ENCODE data around the gene MYH16.
"Not testable (repeated sequence)": the region's sequence is repeated elsewhere in the genome, so short reads cannot be mapped to it uniquely, and the experiment has no call there.

Gene MYH16

GRCh38 chr7:99258501-99258900 is 14.1 kb upstream of the MYH16 start:
- no peak for DNase-seq (ENCODE audit: low read depth in 2 of 2)

DNA sequence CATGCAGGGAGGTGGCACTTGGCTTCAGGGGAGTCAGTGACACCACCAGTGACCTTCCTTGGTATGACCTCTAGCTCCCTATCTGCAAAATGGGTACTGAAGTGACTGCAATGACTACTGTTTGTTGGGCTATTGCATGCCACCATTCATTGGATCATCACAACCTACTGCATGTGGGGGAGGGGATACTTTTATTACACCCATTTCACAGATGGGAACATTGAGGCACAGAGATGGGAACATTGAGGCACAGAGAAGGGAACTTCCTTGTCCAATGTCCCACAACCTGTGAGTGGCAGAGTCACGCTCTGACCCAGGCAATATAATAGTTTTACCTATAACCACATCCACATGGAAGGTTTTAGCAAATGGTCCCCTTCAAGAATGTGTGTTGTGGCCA is 12.2 kb upstream of the MYH16 start:
- no peak for DNase-seq (ENCODE audit: low read depth in 2 of 2)

- DNase-seq (ENCODE audit: low read depth in 2 of 2), result no peak
Observed at GRCh38 chr7:99261646-99262045, 11.0 kb upstream of the MYH16 start.

GRCh38 chr7:99265848-99266480 is 6.7 kb upstream of the MYH16 start:
- no peak for DNase-seq (ENCODE audit: low read depth in 2 of 2)

DNA sequence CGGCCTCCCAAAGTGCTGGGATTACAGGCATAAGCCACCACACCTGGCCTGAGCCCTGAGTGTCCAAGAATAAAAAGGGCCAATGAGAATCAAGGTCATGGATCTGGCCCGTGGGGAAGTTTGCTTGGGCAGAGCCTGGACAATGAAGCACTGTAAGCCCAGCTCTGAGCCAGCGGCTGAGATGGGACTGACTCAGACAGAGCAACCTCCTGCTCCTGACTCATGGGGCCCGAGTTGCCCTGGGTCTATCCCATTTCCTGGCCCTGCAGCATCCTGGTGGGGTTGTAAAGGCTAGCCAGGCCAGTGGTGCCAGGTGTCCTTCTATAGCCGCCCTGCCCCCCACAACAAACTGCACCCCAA is 5.2 kb upstream of the MYH16 start:
- DNase-seq (ENCODE audit: low read depth in 2 of 2), result no peak

DNA sequence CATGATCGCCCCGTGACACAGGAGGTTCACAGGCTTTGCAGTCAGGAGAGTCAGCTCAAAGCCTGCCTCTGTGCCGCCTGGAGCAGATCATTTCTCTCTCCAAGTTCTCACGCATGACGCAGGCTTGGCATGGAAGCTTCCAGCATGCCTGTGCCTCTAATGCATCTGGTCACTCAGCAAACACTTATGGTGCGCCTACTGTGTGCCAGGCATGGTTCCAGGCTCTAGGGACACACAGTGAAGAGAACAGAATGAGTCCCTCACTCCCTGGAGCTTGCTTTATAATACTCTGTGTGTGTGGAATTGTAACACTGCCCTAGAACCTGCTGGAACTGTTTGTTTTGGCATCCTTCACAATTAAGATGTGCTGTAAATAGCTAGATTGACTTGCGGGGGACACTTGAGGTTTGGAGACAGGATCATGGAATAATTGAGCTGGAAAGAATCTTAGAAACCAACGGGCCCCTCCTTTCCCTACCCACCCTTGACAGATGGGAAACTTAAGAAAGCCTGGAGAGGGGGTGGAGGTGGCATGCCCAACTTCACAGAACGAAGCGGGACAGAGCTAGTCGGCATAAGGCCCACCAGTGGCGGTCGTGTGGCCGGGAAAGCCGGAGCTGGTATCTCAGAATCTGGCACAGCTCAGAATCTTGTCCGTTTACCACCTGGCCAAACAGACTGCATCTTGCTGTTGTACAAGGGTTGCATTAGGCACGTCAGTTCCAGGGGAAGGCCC is 4.6 kb upstream of the MYH16 start:
- no peak for DNase-seq (ENCODE audit: low read depth in 2 of 2)

- no peak for DNase-seq (ENCODE audit: low read depth in 2 of 2)
Observed at GRCh38 chr7:99268577-99268908, 4.1 kb upstream of the MYH16 start.

DNA sequence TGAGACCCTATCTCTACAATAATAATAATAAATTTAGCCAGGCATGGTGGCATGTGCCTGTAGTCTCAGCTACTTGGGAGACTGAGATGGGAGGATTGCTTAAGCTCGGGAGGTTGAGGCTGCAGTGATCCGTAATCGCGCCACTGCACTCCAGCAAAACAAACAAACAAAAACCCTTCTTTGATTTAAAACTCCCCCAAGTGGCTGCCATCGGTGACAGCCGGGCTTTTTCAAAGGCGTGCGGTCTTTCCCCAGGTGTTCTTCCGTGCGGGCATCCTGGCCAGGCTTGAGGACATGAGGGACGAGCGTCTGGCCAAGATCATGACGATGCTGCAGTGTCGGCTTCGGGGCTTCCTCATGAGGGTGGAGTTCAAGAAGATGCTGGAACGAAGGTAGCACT is 1.9 kb upstream of the MYH16 start:
- no peak for DNase-seq (ENCODE audit: low read depth in 2 of 2)

DNA sequence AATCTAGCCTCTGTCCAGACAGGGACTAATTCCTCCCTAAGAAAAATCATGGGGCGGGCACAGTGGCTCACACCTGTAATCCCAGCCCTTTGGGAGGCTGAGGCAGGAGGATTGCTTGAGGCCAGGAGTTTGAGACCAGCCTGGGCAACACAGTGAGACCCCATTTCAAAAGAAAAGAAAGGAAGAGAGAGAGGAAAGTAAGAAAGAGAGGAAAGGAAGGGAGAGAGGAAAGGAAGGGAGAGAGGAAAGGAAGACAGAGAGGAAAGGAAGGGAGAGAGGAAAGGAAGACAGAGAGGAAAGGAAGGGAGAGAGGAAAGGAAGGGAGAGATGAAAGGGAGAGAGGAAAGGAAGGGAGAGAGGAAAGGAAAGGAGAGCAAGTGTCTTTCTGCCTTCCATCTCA is 922 bp downstream of the MYH16 start:
- DNase-seq (ENCODE audit: low read depth in 2 of 2), result not testable (repeated sequence)

DNA sequence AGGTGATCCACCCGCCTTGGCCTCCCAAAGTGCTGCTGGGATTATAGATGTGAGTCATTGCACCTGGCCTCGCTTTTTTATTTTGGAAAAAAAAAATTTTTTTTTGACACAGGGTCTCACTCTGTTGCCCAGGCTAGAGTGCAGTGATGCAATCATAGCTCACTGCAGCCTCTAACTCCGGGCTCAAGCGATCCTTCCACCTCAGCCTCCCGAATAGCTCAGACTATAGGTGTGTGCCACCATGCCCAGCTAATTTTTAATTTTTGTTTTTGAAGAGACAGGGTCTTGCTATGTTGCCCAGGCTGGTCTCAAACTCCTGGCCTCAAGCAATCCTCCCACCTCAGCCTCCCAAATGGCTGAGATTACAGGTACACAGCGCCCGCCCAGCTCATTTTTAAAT is 2.3 kb downstream of the MYH16 start:
- not testable (repeated sequence) for DNase-seq (ENCODE audit: low read depth in 2 of 2)

GRCh38 chr7:99275496-99275895 is 2.9 kb downstream of the MYH16 start:
- DNase-seq (ENCODE audit: low read depth in 2 of 2), result no peak

- no peak for DNase-seq (ENCODE audit: low read depth in 2 of 2)
Observed at GRCh38 chr7:99278180-99278579, 5.5 kb downstream of the MYH16 start.

DNA sequence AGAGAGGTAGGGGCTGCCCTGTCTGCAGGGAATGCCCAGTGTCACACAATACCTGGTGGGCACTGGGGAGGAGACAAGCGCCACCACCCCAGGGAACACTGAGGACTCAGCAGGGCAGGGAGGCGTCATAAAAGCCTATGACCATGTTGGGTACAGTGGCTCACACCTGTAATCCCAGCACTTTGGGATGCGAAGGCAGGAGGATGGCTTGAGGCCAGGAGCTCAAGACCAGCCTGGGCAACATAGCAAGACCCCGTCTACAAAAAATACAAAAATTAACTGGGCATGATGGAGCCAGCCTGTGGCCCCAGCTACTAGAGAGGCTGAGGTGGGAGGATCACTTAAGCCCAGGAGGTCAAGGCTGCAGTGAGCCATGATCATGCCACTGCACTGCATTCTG is 11.5 kb downstream of the MYH16 start:
- not testable (repeated sequence) for DNase-seq (ENCODE audit: low read depth in 2 of 2)

DNA sequence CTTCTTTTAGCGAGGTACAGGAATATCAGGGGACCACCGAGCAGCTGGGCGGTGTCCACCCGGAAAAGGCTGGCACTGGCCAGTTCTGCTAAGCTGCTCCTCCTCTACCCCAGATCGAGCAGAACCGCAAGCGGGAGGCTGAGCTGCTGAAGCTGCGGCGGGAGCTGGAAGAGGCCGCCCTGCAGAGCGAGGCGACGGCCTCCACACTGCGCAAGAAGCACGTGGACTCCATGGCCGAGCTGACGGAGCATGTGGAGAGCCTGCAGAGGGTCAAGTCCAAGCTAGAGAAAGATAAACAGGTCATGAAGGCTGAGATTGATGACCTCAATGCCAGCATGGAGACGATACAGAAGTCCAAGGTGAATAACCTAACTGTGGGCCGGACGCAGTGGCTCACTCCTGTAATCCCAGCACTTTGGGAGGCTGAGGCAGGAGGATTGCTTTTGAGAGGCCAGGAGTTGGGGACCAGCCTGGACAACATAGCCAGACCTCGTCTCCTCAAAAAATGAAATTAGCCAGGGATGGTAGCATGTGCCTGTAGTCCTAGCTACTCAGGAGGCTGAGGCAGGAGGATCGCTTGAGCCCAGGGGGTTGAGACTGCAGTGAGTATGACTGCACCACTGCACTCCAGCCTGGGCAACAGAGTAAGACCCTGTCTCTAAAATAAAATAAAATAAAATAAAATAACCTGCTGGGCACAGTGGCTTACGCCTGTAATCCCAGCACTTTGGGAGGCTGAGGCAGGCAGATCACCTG is 15.3 kb downstream of the MYH16 start:
- DNase-seq (ENCODE audit: low read depth in 2 of 2), result no peak

GRCh38 chr7:99289185-99289584 is 16.5 kb downstream of the MYH16 start:
- no peak for DNase-seq (ENCODE audit: low read depth in 2 of 2)

- not testable (repeated sequence) for DNase-seq (ENCODE audit: low read depth in 2 of 2)
Observed at GRCh38 chr7:99290148-99290547, 17.5 kb downstream of the MYH16 start.

GRCh38 chr7:99290980-99291607 is 18.5 kb downstream of the MYH16 start:
- no peak for DNase-seq (ENCODE audit: low read depth in 2 of 2)

DNA sequence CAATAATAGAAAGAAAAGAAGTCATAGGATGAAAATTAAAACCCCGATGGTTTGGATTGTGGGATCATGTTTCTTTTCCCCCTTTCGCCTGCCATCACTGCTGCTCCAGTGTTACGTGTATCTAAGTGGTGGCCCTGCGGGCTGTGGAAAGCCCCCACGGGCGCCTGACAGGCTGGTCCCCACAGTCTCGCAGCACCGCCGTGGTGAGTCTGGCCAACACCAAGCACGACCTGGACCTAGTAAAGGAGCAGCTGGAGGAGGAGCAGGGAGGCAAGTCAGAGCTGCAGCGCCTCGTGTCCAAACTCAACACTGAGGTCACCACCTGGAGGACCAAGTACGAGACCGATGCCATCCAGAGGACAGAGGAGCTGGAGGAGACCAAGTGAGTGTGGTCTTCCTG is 19.5 kb downstream of the MYH16 start:
- no peak for DNase-seq (ENCODE audit: low read depth in 2 of 2)

GRCh38 chr7:99293167-99293566 is 20.5 kb downstream of the MYH16 start:
- DNase-seq (ENCODE audit: low read depth in 2 of 2), result no peak

- no peak for DNase-seq (ENCODE audit: low read depth in 2 of 2)
Observed at GRCh38 chr7:99293650-99294049, 21.0 kb downstream of the MYH16 start.

DNA sequence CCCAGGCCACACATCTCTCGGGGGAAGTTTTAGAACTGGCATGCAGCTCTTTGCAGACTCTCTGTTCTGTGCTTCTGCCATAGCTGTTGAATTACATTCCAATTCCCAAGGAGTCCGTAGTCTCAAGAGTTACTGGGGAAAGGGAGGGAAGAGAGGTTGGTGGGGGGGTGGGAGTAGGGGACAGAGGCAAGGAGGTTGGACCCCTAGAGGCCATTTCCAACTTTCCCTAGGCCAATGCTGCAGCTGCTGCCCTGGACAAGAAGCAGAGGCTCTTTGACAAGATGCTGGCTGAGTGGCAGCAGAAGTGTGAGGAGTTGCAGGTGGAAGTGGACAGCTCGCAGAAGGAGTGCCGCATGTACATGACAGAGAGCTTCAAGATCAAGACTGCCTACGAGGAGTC is 23.8 kb downstream of the MYH16 start:
- DNase-seq (ENCODE audit: low read depth in 2 of 2), result no peak

DNA sequence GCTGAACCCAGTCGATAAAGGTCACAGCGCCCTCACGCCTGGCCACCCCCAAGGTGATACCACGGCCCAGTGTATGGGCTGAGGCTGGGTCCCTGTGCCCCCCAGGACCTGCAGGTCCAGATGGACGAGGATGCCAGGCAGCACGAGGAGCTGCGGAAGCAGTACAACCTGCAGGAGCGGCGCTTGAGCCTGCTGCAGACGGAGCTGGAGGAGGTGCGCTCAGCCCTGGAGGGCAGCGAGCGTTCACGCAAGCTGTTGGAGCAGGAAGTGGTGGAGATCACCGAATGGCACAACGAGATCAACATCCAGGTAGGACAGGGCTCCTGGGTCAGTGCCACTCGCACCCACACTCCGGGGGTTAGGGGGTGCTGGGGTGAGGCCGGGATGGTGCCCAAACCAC is 28.9 kb downstream of the MYH16 start:
- no peak for DNase-seq (ENCODE audit: low read depth in 2 of 2)
